IMR-90 (cell line): ENCODE data around the gene CAMK2G. TPM values are rescaled to one million over a fixed set of nuclear protein-coding genes. Genes with fewer than 3 reads are reported as not detected.

ENCODE experiments used
- ATAC-seq: fragments of 200-7000 bp; cut with Tn5 transposase; 2 replicates; pipeline ENCODE4 v1.9.1; 2020; ENCODE audit warnings: low read depth, mild to moderate bottlenecking, moderate library complexity
- BruUV-seq: library from RNA; stranded (reverse); fragments of 400-500 nt; replicated peaks from 2 replicates; lab custom pipeline; 2021; lab: Mats Ljungman, UMichigan
- CTCF ChIA-PET: fragments of 300-600 bp; formaldehyde crosslinking; extraction: SDS; loops from one replicate; lab custom pipeline; 2021; ENCODE audit warnings: antibody characterized with exemption; lab: Yijun Ruan, JAX
- POLR2A ChIA-PET: fragments of 300-600 bp; sonication (Branson Sonifier 250); formaldehyde crosslinking; loops from one replicate; lab custom pipeline; 2022; ENCODE audit warnings: antibody characterized with exemption; ENCODE audit not compliant: unreplicated experiment; lab: Charles Lee
- DNase-seq: peaks from one replicate; pipeline ENCODE4 v3.0.0; 2013
- H2AFZ ChIP-seq: replicated peaks from 2 replicates; pipeline ENCODE3; 2013; ENCODE audit warnings: low read length, mild to moderate bottlenecking; ENCODE audit not compliant: poor library complexity
- H2AK5ac ChIP-seq: 2 replicates; pipeline ENCODE4 v1.6.1; 2013; ENCODE audit warnings: low read depth, low read length, inconsistent platforms
- H2AK9ac ChIP-seq: replicated peaks from 2 replicates; pipeline ENCODE3; 2013; ENCODE audit warnings: mild to moderate bottlenecking, low read depth, low read length, moderate library complexity; ENCODE audit not compliant: poor library complexity
- H2BK120ac ChIP-seq: 2 replicates; pipeline ENCODE4 v1.6.1; 2013; ENCODE audit warnings: low read depth, low read length, inconsistent platforms
- H2BK15ac ChIP-seq: 3 replicates; pipeline ENCODE4 v1.6.1; 2013; ENCODE audit warnings: low read depth, low read length, inconsistent platforms
- H2BK20ac ChIP-seq: 2 replicates; pipeline ENCODE4 v1.6.1; 2013; ENCODE audit warnings: low read depth, mild to moderate bottlenecking, inconsistent platforms, low read length, moderate library complexity
- H2BK5ac ChIP-seq: 2 replicates; pipeline ENCODE4 v1.6.1; 2013; ENCODE audit warnings: mild to moderate bottlenecking, low read depth, low read length, inconsistent platforms; ENCODE audit not compliant: poor library complexity, severe bottlenecking
- H3K14ac ChIP-seq: replicated peaks from 2 replicates; pipeline ENCODE4 v1.6.1; 2013; ENCODE audit warnings: low read depth, low read length, inconsistent platforms
- H3K18ac ChIP-seq: 2 replicates; pipeline ENCODE4 v1.6.1; 2013; ENCODE audit warnings: low read depth, low read length, control low read depth
- H3K23ac ChIP-seq: 2 replicates; pipeline ENCODE4 v1.6.1; 2013; ENCODE audit warnings: low read depth, low read length, inconsistent platforms
- H3K27ac ChIP-seq: 2 replicates; pipeline ENCODE4 v1.5.1; 2013; ENCODE audit warnings: mild to moderate bottlenecking, control low read depth, low read length; ENCODE audit not compliant: insufficient read depth
- H3K27me3 ChIP-seq: 2 replicates; pipeline ENCODE4 v1.6.1; 2013; ENCODE audit warnings: low read length; ENCODE audit not compliant: control insufficient read depth, insufficient read depth
- H3K36me3 ChIP-seq: 2 replicates; pipeline ENCODE4 v1.6.1; 2013; ENCODE audit warnings: low read length, mixed read lengths; ENCODE audit not compliant: control insufficient read depth, insufficient read depth
- H3K4ac ChIP-seq: 2 replicates; pipeline ENCODE4 v1.6.1; 2013; ENCODE audit warnings: low read depth, low read length, inconsistent platforms
- H3K4me1 ChIP-seq: 2 replicates; pipeline ENCODE4 v1.6.1; 2013; ENCODE audit warnings: low read length, mixed read lengths; ENCODE audit not compliant: control insufficient read depth, insufficient read depth
- H3K4me2 ChIP-seq: 2 replicates; pipeline ENCODE4 v1.6.1; 2013; ENCODE audit warnings: low read depth, mild to moderate bottlenecking, control low read depth, low read length, moderate library complexity
- H3K4me3 ChIP-seq: 2 replicates; pipeline ENCODE4 v1.5.1; 2013; ENCODE audit warnings: low read depth, mild to moderate bottlenecking, control low read depth, low read length, moderate library complexity; ENCODE audit not compliant: insufficient read depth
- H3K56ac ChIP-seq: 2 replicates; pipeline ENCODE4 v1.6.1; 2013; ENCODE audit warnings: low read length, inconsistent platforms; ENCODE audit not compliant: insufficient read depth; ENCODE audit errors: extremely low read depth
- H3K79me1 ChIP-seq, 2 experiments: 2 replicates each; pipeline ENCODE4 v1.6.1; 2013; ENCODE audit warnings: low read length in 2 of 2, inconsistent platforms in 1 of 2, low read depth in 1 of 2
- H3K9ac ChIP-seq: 2 replicates; pipeline ENCODE4 v1.6.1; 2013; ENCODE audit warnings: low read depth, low read length, control low read depth
- H3K9me1 ChIP-seq: 2 replicates; pipeline ENCODE4 v1.6.1; 2013; ENCODE audit warnings: low read length, inconsistent platforms; ENCODE audit not compliant: insufficient read depth
- H3K9me3 ChIP-seq: 2 replicates; pipeline ENCODE4 v1.6.1; 2013; ENCODE audit warnings: low read length; ENCODE audit not compliant: control insufficient read depth, insufficient read depth
- H4K20me1 ChIP-seq: 2 replicates; pipeline ENCODE4 v1.6.1; 2013; ENCODE audit warnings: low read length, inconsistent platforms; ENCODE audit not compliant: insufficient read depth
- H4K5ac ChIP-seq: 2 replicates; pipeline ENCODE4 v1.6.1; 2013; ENCODE audit warnings: mild to moderate bottlenecking, low read depth, low read length, control low read depth
- H4K8ac ChIP-seq, 2 experiments: 2 replicates each; pipeline ENCODE4 v1.6.1; 2013; ENCODE audit warnings: low read depth in 2 of 2, low read length in 2 of 2, control low read depth in 1 of 2, inconsistent platforms in 1 of 2
- H4K91ac ChIP-seq: 2 replicates; pipeline ENCODE4 v1.6.1; 2013; ENCODE audit warnings: low read depth, low read length, inconsistent platforms; ENCODE audit not compliant: insufficient read depth
- BHLHE40 ChIP-seq: fragments of 150-350 bp; IDR thresholded peaks from 2 replicates; pipeline ENCODE4 v1.6.1; 2016; ENCODE audit warnings: mild to moderate bottlenecking, low read depth, low read length
- CEBPB ChIP-seq: IDR thresholded peaks from 2 replicates; pipeline ENCODE4 v1.6.1; 2012; ENCODE audit warnings: low read depth, low read length, improper control_type of control experiment
- CHD1 ChIP-seq: IDR thresholded peaks from 2 replicates; pipeline ENCODE4 v1.6.1; 2012; ENCODE audit warnings: low read depth, low read length, improper control_type of control experiment
- CTCF ChIP-seq: conservative IDR thresholded peaks from 2 replicates; pipeline ENCODE4 v1.5.1; 2012; ENCODE audit warnings: mild to moderate bottlenecking, low read depth, low read length, improper control_type of control experiment
- FOS ChIP-seq: fragments of 150-350 bp; IDR thresholded peaks from 2 replicates; pipeline ENCODE4 v1.6.1; 2016; ENCODE audit warnings: low read depth, low read length
- MAFK ChIP-seq: IDR thresholded peaks from 2 replicates; pipeline ENCODE4 v1.6.1; 2012; ENCODE audit warnings: low read depth, low read length, improper control_type of control experiment
- MAZ ChIP-seq: IDR thresholded peaks from 2 replicates; pipeline ENCODE4 v1.6.1; 2012; ENCODE audit warnings: low read depth, mild to moderate bottlenecking, low read length, improper control_type of control experiment, moderate library complexity, borderline replicate concordance
- MXI1 ChIP-seq: IDR thresholded peaks from 2 replicates; pipeline ENCODE4 v1.6.1; 2012; ENCODE audit warnings: low read depth, mild to moderate bottlenecking, low read length, moderate library complexity, borderline replicate concordance
- NFE2L2 ChIP-seq: fragments of 150-350 bp; IDR thresholded peaks from 2 replicates; pipeline ENCODE4 v1.6.1; 2016; ENCODE audit warnings: low read depth, mild to moderate bottlenecking, low read length
- POLR2A ChIP-seq: IDR thresholded peaks from 2 replicates; pipeline ENCODE4 v1.6.1; 2012; ENCODE audit warnings: mild to moderate bottlenecking, low read depth, low read length
- RAD21 ChIP-seq: IDR thresholded peaks from 2 replicates; pipeline ENCODE4 v1.6.1; 2012; ENCODE audit warnings: low read length, improper control_type of control experiment
- RCOR1 ChIP-seq: IDR thresholded peaks from 2 replicates; pipeline ENCODE4 v1.6.1; 2012; ENCODE audit warnings: mild to moderate bottlenecking, low read length, improper control_type of control experiment; ENCODE audit not compliant: insufficient replicate concordance
- RFX5 ChIP-seq: IDR thresholded peaks from 2 replicates; pipeline ENCODE4 v1.8.0; 2012; ENCODE audit warnings: low read depth, mild to moderate bottlenecking, low read length, moderate library complexity
- SMC3 ChIP-seq: fragments of 150-350 bp; IDR thresholded peaks from 2 replicates; pipeline ENCODE4 v1.6.1; 2016; ENCODE audit warnings: low read depth, mild to moderate bottlenecking, antibody characterized with exemption, low read length, moderate library complexity
- USF2 ChIP-seq: fragments of 150-350 bp; IDR thresholded peaks from 2 replicates; pipeline ENCODE4 v1.6.1; 2017; ENCODE audit warnings: mild to moderate bottlenecking, antibody characterized with exemption, low read length, low read depth
- WGBS, 2 experiments: methylation state at CpG; one replicate each; pipeline versions ENCODE4 v1.1.5 to v1.1.7; 2013; ENCODE audit warnings: missing lambda C conversion rate in 2 of 2; ENCODE audit not compliant: insufficient read length in 1 of 2; ENCODE audit errors: extremely low coverage in 2 of 2; 5-methylcytosine and 5-hydroxymethylcytosine counted together
- dilution Hi-C: fragments of 300-500 bp; cut with HindIII; formaldehyde crosslinking; loops from one replicate; pipeline ENCODE4 v1.14.3; 2018; ENCODE audit warnings: low sequenced_read_pairs; ENCODE audit not compliant: unreplicated experiment
- in situ Hi-C: fragments of 300-500 bp; cut with MboI; formaldehyde crosslinking; loops from 3 replicates; pipeline ENCODE4 v1.14.3; 2019; ENCODE audit warnings: low sequenced_read_pairs, inconsistent platforms, mixed read lengths
- intact Hi-C: fragments of 100-400 bp; cut with micrococcal nuclease; formaldehyde crosslinking; loops from 2 replicates; pipeline ENCODE4 v1.10.0; 2022
- polyA plus RNA-seq, 3 experiments: library from polyadenylated mRNA; depleted of rRNA; stranded (reverse); fragments of >200 nt; gene quantifications; 2 replicates each; pipeline ENCODE4 v1.2.3, GENCODE V29; 2012; ENCODE audit warnings: low replicate concordance in 1 of 3
- total RNA-seq: library from RNA; depleted of rRNA; stranded (reverse); fragments of >200 nt; gene quantifications from 2 replicates; pipeline ENCODE4 v1.2.3, GENCODE V29; 2012
- TF ChIP-seq, protein P1 (sequence below): fragments of 150-350 bp; IDR thresholded peaks from 2 replicates; pipeline ENCODE4 v1.6.1; 2016; ENCODE audit warnings: low read depth, mild to moderate bottlenecking, low read length, moderate library complexity, borderline replicate concordance

Gene CAMK2G
- total and polyA plus RNA-seq, 2 of the 4 experiments (the other 2 are of a cell fraction): 20.4 to 25.4 TPM

GRCh38 chr10:73893426-73893825 lies 19.1 kb upstream of the CAMK2G start:
- no peak for TF ChIP-seq RCOR1
- TF ChIP-seq CTCF: no peak
- no peak for TF ChIP-seq FOS
- no peak for TF ChIP-seq MAFK
- no peak for TF ChIP-seq BHLHE40
- no peak for TF ChIP-seq SMC3
- no peak for TF ChIP-seq CEBPB
- no peak for TF ChIP-seq RAD21
- TF ChIP-seq CHD1: no peak
- no peak for TF ChIP-seq MXI1
- TF ChIP-seq USF2: no peak
- TF ChIP-seq, protein P1, sequence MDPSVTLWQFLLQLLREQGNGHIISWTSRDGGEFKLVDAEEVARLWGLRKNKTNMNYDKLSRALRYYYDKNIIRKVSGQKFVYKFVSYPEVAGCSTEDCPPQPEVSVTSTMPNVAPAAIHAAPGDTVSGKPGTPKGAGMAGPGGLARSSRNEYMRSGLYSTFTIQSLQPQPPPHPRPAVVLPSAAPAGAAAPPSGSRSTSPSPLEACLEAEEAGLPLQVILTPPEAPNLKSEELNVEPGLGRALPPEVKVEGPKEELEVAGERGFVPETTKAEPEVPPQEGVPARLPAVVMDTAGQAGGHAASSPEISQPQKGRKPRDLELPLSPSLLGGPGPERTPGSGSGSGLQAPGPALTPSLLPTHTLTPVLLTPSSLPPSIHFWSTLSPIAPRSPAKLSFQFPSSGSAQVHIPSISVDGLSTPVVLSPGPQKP: no peak
- TF ChIP-seq MAZ: no peak
- no peak for TF ChIP-seq NFE2L2
- no peak for TF ChIP-seq POLR2A
- no peak for TF ChIP-seq RFX5
- Histone ChIP-seq H2AK5ac (peak overlapping the region; percentile 97), H3K36me3 (no peaks in the 10 kb centered on the region), H3K27me3 (no peaks in the 10 kb centered on the region), H3K4me3 (no peak overlapping the region), H3K9me1 (peaks cover 39% of the 10 kb centered on the region), H4K91ac (peak overlapping the region; percentile 84), H3K9ac (no peak overlapping the region), H2BK15ac (peak overlapping the region; percentile 94), H3K23ac (peak overlapping the region; percentile 61), H3K79me1 (peaks cover 6 to 41% of the 10 kb centered on the region in 2 experiments; a peak in 3 of 4 replicates), H4K5ac (no peak overlapping the region), H2BK120ac (peak overlapping the region; percentile 98), H2AFZ (no peak overlapping the region), H3K9me3 (no peaks in the 10 kb centered on the region), H3K4ac (peak overlapping the region; percentile 88), H2AK9ac (no peak overlapping the region), H3K14ac (peak overlapping the region; percentile 79), H3K18ac (peak overlapping the region; percentile 80; the same call in 1 of the 2 replicates), H4K20me1 (no peaks in the 10 kb centered on the region), H3K56ac (no peak overlapping the region; the same call in 1 of the 2 replicates), H3K4me1 (peaks cover 26% of the 10 kb centered on the region), H4K8ac (peak overlapping the region; percentile 24 to 72), H3K4me2 (no peak overlapping the region), H2BK20ac (peak overlapping the region; percentile 93), H2BK5ac (peak overlapping the region; percentile 44), H3K27ac (no peak overlapping the region)
- dilution Hi-C loops: no loop called here
- DNase-seq (no peak), ATAC-seq (no peak)
- in situ Hi-C loops: no loop called here
- BruUV-seq: no TSS peak
- 86% methylated on average over 1 of the region's 8 CpGs; no CpG with 5 or more reads in 1 of the 2 experiments for WGBS, 2 experiments
- intact Hi-C loops: no loop called here
- ChIA-PET CTCF (interaction anchor here (0.8 to 1.1 kb wide), 2 partner anchors 47 to 237 kb away, joined by 4 to 5 read pairs; no protein-coding TSS in a partner anchor), POLR2A (interaction anchor here (1.1 kb wide), 1 partner anchor 18 kb away, joined by 4 read pairs; no protein-coding TSS in a partner anchor)
